Activated T-cell treated with anti-CD3 and anti-CD28 coated beads for 48 hours (primary cell): Measurements from ENCODE around the gene ENTREP3.
"Not testable (repeated sequence)": the region's sequence is repeated elsewhere in the genome, so short reads cannot be mapped to it uniquely, and the experiment has no call there.

Experiments used
- DNase-seq: peaks from one replicate; pipeline ENCODE4 v3.0.0-alpha.2; 2020; ENCODE audit warnings: low read depth

The ENTREP3 gene

DNA sequence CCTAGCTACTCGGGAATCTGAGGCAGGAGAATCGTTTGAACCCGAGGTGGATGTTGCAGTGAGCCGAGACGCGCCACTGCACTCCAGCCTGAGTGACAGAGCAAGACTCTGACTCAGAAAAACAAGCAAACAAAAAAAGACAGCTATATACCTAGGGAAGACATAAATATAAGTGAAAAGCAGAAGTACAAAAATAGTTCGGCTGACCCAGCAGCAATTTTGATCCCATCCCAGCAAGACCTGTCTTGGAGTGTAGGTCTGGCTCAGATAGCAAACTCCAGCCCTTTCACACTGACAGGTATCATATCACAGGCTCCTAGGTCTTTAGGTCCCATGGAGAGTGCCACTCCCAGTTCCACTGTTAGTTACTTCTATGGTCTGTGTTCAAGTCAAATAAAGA is 32.2 kb downstream of the ENTREP3 start:
- DNase-seq: no peak

GRCh38 chr1:155220211-155220965 is 34.9 kb downstream of the ENTREP3 start:
- not testable (repeated sequence) for DNase-seq

DNA sequence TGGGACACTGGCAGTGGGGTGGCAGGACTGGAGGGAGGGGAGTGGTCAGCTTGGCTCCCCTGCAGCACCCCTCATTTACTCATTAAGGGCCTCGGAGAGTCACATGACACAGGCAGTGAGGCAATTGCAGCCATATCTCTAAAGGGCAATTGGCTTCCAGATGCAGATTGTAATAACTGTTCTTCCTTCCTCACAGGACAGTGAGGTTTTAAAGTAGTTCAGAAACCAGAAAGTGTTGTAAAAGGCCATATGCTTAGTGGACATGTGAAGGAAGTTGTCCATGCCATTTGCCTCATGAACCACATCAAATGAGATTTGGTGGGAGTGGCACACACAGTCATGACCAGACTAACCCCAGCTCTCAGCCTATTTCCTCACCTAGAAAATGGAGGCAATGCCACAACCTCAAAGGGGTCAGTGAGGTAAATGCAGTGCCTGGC is 35.7 kb downstream of the ENTREP3 start:
- no peak for DNase-seq

DNA sequence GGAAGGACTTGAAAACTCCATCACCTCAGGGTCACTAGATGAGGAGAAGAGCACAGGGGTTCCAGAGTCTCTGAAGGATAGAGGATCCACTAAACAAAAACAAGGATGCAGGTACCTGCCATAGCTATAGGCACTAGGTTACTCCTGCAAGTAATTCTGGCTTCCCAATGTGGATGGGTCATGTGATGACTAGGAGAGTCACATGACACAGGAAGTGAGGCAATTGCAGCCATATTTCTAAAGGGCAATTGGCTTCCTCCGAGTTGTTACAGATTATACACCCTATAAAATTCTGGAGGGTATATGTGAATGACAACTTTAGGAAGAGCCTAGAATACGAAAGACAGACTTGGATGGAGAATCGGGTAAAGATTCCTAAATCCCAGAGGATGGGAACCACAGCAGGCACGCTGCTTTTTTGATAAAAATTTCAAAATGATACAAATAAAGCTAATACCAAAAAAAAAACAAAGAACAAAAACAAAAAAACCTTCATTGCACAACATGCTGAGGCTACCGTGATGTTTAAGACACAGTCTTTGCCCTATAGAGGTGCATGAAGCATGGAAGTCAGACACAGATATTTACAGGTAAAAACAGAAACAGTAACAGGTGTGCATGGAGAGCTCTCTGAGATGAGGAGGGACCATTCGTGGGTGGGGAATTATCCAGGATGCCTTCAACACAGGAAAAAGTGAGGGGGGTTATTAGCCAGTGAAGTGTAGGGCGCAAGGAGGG is 36.3 kb downstream of the ENTREP3 start:
- DNase-seq: no peak

DNA sequence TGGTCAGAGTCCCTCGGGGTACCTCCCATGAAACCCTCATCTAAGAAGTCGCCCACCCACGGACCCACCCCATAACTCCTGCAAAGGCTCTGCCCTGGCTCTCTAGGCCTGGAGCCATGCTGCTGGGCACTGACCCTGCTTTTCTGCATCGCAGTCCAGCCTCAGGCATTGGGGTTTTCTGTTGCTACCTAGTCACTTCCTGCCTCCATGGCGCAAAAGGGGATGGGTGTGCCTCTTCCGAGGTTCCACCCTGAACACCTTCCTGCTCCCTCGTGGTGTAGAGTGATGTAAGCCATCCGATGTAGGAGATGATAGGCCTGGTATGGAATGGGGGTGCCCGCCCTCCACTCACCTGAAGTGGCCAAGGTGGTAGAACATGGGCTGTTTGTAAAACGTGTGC is 40.6 kb downstream of the ENTREP3 start:
- not testable (repeated sequence) for DNase-seq

DNA sequence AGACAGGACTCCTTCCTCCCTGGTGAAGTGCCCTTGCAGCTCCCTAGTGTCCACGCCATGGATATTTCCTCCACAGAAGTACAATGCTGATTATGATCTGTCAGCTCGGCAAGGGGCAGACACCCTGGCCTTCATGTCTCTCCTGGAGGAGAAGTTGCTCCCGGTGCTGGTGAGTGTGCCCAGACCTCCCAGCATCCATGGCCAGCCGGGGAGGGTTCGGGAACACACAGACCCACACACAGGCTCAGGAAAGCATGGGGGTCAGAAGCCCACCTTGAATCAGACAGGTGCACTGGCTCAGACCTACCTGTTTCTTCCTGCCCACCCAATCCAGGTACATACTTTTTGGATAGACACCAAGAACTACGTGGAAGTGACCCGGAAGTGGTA is 43.2 kb downstream of the ENTREP3 start:
- DNase-seq: not testable (repeated sequence)

DNA sequence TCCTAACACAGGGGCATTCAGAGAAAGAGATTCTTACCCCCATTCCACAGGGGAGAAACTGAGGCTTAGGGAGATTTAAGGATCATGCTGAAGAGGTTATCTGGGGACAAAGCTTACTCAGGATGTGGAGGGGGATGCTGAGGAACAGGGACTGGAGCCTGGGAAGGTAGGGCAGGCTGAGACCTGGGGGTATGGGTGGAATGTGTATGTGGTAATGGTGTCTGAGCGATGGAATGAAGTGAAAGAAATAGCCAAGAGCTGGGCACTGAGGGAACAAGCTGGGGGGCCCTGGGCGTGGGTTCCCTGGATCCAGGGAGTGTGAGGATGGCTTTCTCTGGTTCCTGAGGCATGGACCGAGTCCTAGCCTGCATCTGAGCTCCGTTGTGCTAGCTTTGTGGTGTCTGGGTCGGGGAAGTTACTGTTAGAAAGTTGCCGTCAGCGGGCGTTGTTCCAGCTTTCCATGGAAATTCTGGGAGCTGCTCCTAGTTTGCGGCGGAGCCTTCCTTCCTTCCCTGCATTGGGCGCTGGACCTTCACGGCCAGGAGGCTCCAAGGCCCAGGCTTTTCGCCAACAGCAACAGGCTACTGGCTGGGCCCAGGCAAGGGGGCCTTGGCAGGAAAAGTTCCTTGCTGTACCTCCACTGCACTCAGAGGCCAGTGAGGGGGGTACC is 43.8 kb downstream of the ENTREP3 start:
- DNase-seq: not testable (repeated sequence)

- DNase-seq: no peak
Measured at GRCh38 chr1:155210314-155211104, 44.8 kb downstream of the ENTREP3 start.

DNA sequence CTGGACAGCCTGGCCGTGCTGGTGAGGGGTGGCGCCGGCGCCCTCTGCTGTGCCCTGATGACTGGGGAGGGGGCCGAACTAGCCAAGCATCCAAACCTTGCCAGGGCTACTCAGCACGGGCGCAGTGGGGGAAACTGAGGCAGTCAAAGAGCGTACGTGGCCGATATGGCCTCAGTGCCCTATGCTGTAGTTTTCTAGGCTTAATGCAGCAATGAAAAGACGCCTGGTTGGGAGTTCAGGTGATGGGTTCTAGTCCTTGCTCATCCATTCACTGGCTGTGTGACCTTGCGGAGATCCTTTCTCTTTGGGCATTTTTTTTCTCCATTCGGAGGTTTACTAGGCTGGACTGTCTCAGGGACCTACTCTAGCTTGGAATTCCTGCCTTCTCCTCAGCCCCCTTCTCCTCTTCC is 46.0 kb downstream of the ENTREP3 start:
- DNase-seq: no peak

- DNase-seq: peak; percentile 85
Measured at GRCh38 chr1:155208541-155209311, 46.6 kb downstream of the ENTREP3 start, which contains the start of gene MTX1. MTX1 (plus strand) TSS chr1:155208695; CDS start chr1:155208805, 110 bp downstream.

DNA sequence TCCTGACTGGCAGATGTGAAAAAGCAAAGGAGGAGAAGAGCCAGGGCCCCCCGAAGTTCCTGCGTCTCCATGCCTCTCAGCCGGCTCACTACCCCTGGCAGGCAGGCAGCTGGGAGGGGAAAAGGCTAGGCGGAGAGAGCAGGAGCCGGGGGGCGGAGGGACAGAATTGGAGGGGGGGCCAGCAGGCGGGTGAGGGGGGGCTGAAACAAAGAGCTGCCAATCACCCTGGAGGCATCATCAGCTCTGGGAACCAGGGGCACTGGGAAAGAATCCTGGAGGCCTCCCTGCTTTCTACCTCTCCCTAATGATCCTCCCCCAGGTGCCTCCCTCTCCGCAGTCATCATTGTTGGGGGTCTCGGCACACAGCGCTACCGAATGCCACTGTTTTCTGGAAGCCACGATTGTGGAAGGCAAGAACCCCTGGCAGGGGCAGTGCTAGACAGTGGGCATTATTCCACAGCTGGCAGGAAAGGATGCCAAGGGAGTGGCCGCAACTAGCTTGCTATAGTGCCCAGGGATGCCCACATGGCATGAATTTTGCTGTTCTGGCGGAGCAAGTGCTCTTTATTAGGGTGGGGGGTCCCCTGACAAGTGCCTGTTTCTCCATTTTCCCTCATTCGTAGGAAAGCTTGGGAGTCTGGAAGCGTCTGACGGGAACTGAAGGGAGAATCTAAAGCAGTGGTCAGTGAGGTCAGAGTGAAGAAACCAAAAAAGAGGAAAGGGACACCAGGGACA is 47.3 kb downstream of the ENTREP3 start, which contains the start of gene THBS3:
THBS3 (minus strand) TSS at position 92 of the 735 bp plus-strand sequence; CDS start at position 71, 21 bp downstream.
- DNase-seq: no peak

DNA sequence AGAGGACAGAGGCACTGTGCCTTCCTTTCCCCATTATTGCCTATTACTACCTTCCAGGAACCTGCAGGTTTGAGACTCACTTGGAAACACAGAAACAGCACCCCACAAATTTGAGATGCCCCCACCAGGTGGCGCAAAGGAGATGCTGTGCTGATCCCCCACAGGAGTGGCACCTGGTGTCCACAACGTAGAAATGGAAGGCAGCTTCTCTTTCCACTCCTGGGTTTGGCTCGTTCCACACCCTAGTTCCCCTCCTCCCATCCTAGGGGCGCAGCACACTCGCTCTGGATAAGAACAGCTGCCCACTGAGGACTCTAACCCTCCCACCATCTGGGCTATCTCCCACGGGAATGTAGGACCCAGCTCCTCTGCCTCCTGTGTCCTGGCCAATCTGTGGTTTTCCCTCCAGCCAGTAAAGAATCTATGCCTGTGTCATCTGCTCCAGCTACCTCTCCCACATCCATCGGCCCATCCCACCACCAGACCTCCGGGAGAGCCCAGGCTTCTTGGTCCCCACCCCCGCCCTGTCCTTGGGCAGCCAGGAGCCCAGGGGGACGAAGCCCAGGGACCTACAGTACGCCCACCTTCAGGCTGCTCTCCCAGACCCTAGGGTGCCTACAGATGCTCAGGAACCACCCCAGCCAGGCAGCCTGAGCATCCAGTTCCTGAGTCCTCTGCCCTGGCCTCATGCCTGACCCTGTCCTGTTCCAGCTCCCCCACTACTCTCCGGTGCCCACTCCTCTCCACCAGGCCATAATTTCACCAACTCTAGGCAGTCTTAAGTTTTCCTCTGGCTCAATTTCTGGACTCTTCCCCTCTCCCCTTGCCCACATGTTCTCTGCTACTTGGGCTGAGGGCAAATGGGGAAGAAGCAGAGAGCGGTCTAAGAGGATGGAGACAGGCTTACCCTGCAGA is 48.1 kb downstream of the ENTREP3 start:
- peak; percentile 85 for DNase-seq

DNA sequence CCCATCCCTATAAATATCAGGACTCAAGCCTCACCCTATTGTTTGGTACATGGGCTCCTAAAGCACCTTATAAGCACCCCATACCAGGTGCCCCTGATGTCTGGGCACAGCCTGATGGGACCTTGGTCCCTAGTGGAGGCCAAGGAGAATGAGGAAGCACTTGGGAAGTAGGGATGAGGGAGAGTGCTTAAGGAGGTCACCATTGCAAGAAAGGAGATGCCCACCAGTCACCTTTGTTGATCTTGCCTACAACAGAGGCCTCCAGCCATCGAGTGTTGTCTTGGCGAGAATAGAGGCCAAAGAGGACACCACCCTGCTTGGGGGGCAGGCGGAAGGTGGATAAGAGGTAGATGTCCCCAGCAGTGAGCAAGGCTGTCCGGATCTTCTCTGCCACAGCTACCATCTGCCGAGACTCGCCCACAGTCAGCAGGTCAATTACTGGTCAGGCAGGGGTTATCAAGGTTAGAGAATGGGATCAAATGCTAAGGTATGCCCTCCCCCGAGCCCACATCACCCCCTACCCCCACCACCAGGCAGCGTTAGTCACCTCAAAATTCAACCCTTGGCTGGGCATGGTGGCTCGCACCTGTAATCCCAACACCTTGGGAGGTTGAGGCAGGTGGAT is 49.2 kb downstream of the ENTREP3 start:
- DNase-seq: no peak

DNA sequence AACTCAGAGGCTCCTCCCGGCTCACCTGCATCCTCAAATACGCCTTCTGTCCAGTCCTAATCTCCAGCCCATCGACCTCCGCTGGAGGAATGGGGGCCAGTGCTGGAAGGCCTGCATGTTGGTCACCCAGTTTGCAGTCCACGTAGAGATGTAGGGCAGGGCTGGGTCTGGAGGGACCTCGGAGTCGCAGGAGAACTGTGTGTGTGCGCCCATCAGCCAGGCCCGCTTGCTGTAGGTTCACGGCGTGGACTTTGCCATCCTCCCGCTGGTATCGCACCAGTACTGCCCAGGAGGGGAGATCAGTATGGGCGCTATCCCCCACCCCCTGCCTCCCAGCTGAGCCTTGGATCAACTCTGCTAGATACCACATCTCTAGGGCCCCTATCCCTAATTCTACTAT is 50.2 kb downstream of the ENTREP3 start:
- no peak for DNase-seq

DNA sequence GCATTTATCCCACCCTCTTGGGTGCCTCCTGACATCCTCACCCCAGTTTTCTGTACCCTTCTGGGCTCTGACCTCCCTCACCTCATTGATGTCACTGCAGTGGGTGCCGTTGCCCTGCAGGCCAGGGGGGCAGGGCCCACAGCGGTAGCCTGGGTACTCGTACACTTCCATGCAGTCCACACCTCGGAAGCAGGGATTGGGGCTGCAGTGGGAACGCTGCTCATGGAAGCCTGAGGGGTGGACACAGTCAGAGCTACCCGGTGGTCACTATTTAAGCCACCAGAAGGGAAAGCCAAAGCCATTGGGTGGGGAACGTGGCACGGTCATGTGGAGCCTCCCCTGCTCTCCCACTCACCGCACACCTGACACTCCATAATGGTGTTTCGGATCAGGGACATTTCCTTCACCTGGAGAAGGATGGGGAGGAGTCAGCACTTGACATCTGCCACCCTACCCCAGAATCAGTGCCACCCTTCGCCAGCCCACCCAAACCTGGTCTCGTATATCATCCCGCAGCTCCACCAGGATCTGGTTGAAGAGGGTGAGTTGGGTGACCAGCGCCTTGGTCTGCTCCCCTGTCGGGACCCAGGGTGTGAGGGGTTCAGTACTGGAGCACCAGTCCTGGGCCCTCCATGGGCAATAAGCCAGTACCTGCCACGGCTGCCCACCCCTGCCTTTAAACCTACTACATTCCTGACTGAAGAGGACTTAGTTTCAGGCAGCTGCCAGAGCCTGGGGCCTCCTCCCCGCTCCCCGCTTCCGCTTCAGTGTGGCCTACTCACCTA is 52.4 kb downstream of the ENTREP3 start:
- DNase-seq: no peak

DNA sequence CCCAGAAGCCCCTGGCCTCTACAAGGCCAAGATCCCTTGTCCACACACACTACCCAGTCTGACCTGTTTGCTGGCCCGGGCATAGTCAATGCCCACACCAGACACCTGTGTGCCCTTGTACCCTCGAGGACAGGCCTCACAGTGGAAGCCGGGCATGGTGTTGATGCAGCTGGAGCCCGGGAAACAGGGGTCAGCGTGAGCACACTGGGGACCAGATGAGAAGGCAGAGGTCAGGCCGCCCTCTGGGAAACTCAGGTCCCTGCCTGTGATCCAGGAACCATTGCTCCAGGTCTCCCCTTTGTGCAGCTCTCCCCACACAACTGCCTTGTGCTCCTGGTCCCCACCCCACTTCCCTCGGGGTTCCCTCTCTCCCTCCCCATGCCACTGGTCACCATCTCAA is 53.1 kb downstream of the ENTREP3 start:
- no peak for DNase-seq

DNA sequence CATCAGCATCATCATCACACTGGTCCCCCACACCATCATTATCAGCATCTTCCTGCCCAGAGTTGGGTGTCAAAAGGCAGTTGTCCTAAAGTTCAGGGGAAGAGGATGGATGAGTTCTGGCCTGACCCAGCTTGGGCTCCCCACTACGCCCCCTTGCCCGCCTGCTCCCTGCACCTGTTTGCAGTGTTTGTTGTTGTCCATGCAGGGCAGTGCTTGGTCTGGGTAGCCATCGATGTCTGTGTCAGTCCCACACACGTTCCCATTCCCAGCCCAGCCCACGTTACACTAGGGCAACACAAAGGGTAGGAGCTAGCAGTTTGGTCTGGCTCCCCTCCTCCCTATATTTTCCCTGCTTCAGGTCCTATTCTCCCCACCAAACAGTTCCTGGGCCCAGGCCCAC is 54.4 kb downstream of the ENTREP3 start:
- DNase-seq: no peak

GRCh38 chr1:155199792-155200191 is 55.5 kb downstream of the ENTREP3 start:
- DNase-seq: no peak
